Nephron (organoid): ENCODE results near the gene PPP2R2D.

Experiments used
- H3K27ac Mint-ChIP-seq, 3 experiments: 2 replicates each; pipeline ENCODE4 v1.8.0; 2020; ENCODE audit warnings: mixed read lengths in 3 of 3, mild to moderate bottlenecking in 2 of 3, moderate library complexity in 1 of 3
- H3K27me3 Mint-ChIP-seq: 2 replicates; pipeline ENCODE4 v1.8.0; 2021; ENCODE audit warnings: low read depth, mild to moderate bottlenecking, moderate library complexity, mixed read lengths
- H3K36me3 Mint-ChIP-seq: 2 replicates; pipeline ENCODE4 v1.8.0; 2020; ENCODE audit warnings: low read depth, mixed read lengths
- H3K4me1 Mint-ChIP-seq: 2 replicates; pipeline ENCODE4 v1.8.0; 2020; ENCODE audit warnings: mixed read lengths
- H3K4me3 Mint-ChIP-seq, 3 experiments: 2 replicates each; pipeline ENCODE4 v1.8.0; 2020; ENCODE audit warnings: mild to moderate bottlenecking in 3 of 3, mixed read lengths in 3 of 3, moderate library complexity in 2 of 3
- H3K9me3 Mint-ChIP-seq: 2 replicates; pipeline ENCODE4 v1.8.0; 2020; ENCODE audit warnings: mixed read lengths
- CTCF ChIP-seq, 3 experiments: fragments of 200-600 bp; sonication (generic); IDR thresholded peaks; one replicate each; pipeline ENCODE4 v1.5.0; 2021; ENCODE audit warnings: antibody characterized with exemption in 3 of 3; ENCODE audit not compliant: unreplicated experiment in 3 of 3

Gene PPP2R2D

GRCh38 chr10:131944976-131945695, 44.3 kb downstream of the PPP2R2D start:
- no peak for TF ChIP-seq CTCF (IDR thresholded peaks at IDR 0.05; ENCODE audit: unreplicated experiment in 3 of 3)
- Mint-ChIP-seq H3K4me1 (peaks cover 13% of the 10 kb centered on the region), H3K36me3 (peaks cover 79% of the 10 kb centered on the region), H3K9me3 (no peaks in the 10 kb centered on the region), H3K27ac (peak overlapping the region; percentile 69 to 72 (median 71)), H3K27me3 (no peaks in the 10 kb centered on the region), H3K4me3 (no peak overlapping the region)

GRCh38 chr10:131946321-131946751, 45.5 kb downstream of the PPP2R2D start:
- TF ChIP-seq CTCF (IDR thresholded peaks at IDR 0.05; ENCODE audit: unreplicated experiment in 3 of 3) = no peak
- H3K27ac Mint-ChIP-seq = no peak overlapping the region
- H3K4me1 Mint-ChIP-seq = peaks cover 13% of the 10 kb centered on the region
- no peak overlapping the region for H3K4me3 Mint-ChIP-seq
- no peaks in the 10 kb centered on the region for H3K27me3 Mint-ChIP-seq
- no peaks in the 10 kb centered on the region for H3K9me3 Mint-ChIP-seq
- peaks cover 79% of the 10 kb centered on the region for H3K36me3 Mint-ChIP-seq

GRCh38 chr10:131946880-131947279, 46.1 kb downstream of the PPP2R2D start:
- Mint-ChIP-seq H3K4me1 (peaks cover 13% of the 10 kb centered on the region), H3K4me3 (no peak overlapping the region), H3K27ac (no peak overlapping the region), H3K36me3 (peaks cover 80% of the 10 kb centered on the region), H3K27me3 (no peaks in the 10 kb centered on the region), H3K9me3 (no peaks in the 10 kb centered on the region)
- no peak for TF ChIP-seq CTCF (IDR thresholded peaks at IDR 0.05; ENCODE audit: unreplicated experiment in 3 of 3)

- Mint-ChIP-seq H3K27me3 (no peaks in the 10 kb centered on the region), H3K9me3 (no peaks in the 10 kb centered on the region), H3K4me3 (no peak overlapping the region), H3K4me1 (peaks cover 13% of the 10 kb centered on the region), H3K36me3 (peaks cover 85% of the 10 kb centered on the region), H3K27ac (no peak overlapping the region)
- TF ChIP-seq CTCF (IDR thresholded peaks at IDR 0.05; ENCODE audit: unreplicated experiment in 3 of 3) = no peak
Observed at GRCh38 chr10:131947631-131948347, 47.0 kb downstream of the PPP2R2D start.

GRCh38 chr10:131948501-131948900, 47.7 kb downstream of the PPP2R2D start:
- Mint-ChIP-seq H3K27me3 (no peaks in the 10 kb centered on the region), H3K4me3 (no peak overlapping the region), H3K27ac (no peak overlapping the region)

More at GRCh38 chr10:131948501-131948900, 47.7 kb downstream of the PPP2R2D start:
- peaks cover 9% of the 10 kb centered on the region for H3K4me1 Mint-ChIP-seq
- no peak for TF ChIP-seq CTCF (IDR thresholded peaks at IDR 0.05; ENCODE audit: unreplicated experiment in 3 of 3)
- no peaks in the 10 kb centered on the region for H3K9me3 Mint-ChIP-seq
- H3K36me3 Mint-ChIP-seq = peaks cover 91% of the 10 kb centered on the region
